Left ventricle myocardium inferior (tissue), 1 donor: ENCODE measurements around the gene OPTN. TPM values are rescaled to one million over a fixed set of nuclear protein-coding genes. Genes with fewer than 3 reads are reported as not detected.
"Not testable (repeated sequence)": the region's sequence is repeated elsewhere in the genome, so short reads cannot be mapped to it uniquely, and the experiment has no call there.

Source experiments
- DNase-seq: peaks from one replicate; pipeline ENCODE4 v3.0.0-alpha.2; 2020
- H3K27ac ChIP-seq: fragments of 200-600 bp; replicated peaks from 2 replicates; pipeline ENCODE4 v1.8.0; 2021
- H3K27me3 ChIP-seq: fragments of 200-600 bp; 2 replicates; pipeline ENCODE4 v1.8.0; 2021; ENCODE audit warnings: low read depth
- H3K36me3 ChIP-seq: fragments of 200-600 bp; 2 replicates; pipeline ENCODE4 v1.8.0; 2021
- H3K4me1 ChIP-seq: fragments of 200-600 bp; 2 replicates; pipeline ENCODE4 v1.8.0; 2021
- H3K4me3 ChIP-seq: fragments of 200-600 bp; 2 replicates; pipeline ENCODE4 v1.8.0; 2021; ENCODE audit warnings: mild to moderate bottlenecking, moderate library complexity
- H3K9me3 ChIP-seq: fragments of 200-600 bp; replicated peaks from 2 replicates; pipeline ENCODE4 v1.8.0; 2021
- intact Hi-C: fragments of 100-400 bp; cut with micrococcal nuclease; formaldehyde crosslinking; loops from one replicate; pipeline ENCODE4 v1.11.0; 2022
- long read RNA-seq: library from polyadenylated mRNA; unstranded; transcript quantifications from one replicate; pipeline ENCODE4 v2.0.0, GENCODE V29; 2021
- total RNA-seq: library from RNA; stranded (reverse); fragmentation: NEBNext Ultra II Directional; extraction: Animal tissue kit (Norgen Biotek cat#: 25700); gene quantifications from one replicate; pipeline ENCODE4 v1.2.1, GENCODE V29; 2021
- TF ChIP-seq, protein P1 (sequence below): fragments of 200-600 bp; IDR thresholded peaks from 2 replicates; pipeline ENCODE4 v1.8.0; 2021; ENCODE audit warnings: antibody characterized with exemption, mild to moderate bottlenecking, borderline replicate concordance
- donor health status: DM: no; HTN: yes; CAD: no; lungs with severe emphysema.

Gene OPTN
- total RNA-seq = 129 TPM
- long read RNA-seq, transcript OPTN-202 (15 exons, 3,400 nt) = minor isoform, 25 of 376 reads
- long read RNA-seq, transcript OPTN-205 (14 exons, 3,321 nt) = major isoform, 228 of 376 reads
- long read RNA-seq, partial matches to known transcripts = 35 of 376 reads
- long read RNA-seq, other reads (novel, unspliced or antisense) = 85 of 376 reads

- H3K27ac ChIP-seq = peak within 1 kb of the TSS; percentile 96
- peak; percentile 82 for DNase-seq
- peaks cover 53% of the 10 kb centered on the region for H3K4me1 ChIP-seq
- no peaks in the 10 kb centered on the region for H3K27me3 ChIP-seq
- peak within 1 kb of the TSS; percentile 95 for H3K4me3 ChIP-seq
- intact Hi-C loops = no loop called here
- no peaks in the 10 kb centered on the region for H3K9me3 ChIP-seq
- no peaks in the 10 kb centered on the region for H3K36me3 ChIP-seq
- TF ChIP-seq, protein P1, sequence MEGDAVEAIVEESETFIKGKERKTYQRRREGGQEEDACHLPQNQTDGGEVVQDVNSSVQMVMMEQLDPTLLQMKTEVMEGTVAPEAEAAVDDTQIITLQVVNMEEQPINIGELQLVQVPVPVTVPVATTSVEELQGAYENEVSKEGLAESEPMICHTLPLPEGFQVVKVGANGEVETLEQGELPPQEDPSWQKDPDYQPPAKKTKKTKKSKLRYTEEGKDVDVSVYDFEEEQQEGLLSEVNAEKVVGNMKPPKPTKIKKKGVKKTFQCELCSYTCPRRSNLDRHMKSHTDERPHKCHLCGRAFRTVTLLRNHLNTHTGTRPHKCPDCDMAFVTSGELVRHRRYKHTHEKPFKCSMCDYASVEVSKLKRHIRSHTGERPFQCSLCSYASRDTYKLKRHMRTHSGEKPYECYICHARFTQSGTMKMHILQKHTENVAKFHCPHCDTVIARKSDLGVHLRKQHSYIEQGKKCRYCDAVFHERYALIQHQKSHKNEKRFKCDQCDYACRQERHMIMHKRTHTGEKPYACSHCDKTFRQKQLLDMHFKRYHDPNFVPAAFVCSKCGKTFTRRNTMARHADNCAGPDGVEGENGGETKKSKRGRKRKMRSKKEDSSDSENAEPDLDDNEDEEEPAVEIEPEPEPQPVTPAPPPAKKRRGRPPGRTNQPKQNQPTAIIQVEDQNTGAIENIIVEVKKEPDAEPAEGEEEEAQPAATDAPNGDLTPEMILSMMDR = peak; percentile 69
Observed at GRCh38 chr10:13099666-13100348, at the start of gene OPTN. Gene OPTN, plus strand, starts transcription at chr10:13100163. Its CDS starts 8,960 bp downstream, at chr10:13109123.

GRCh38 chr10:13051126-13051694 lies 48.8 kb upstream of the OPTN start:
- TF ChIP-seq, protein P1 = no peak
- Histone ChIP-seq H3K27me3 (peaks cover 41% of the 10 kb centered on the region), H3K27ac (no peak overlapping the region), H3K36me3 (no peaks in the 10 kb centered on the region), H3K9me3 (no peaks in the 10 kb centered on the region), H3K4me1 (no peaks in the 10 kb centered on the region), H3K4me3 (no peak overlapping the region)
- intact Hi-C loops = no loop called here
- DNase-seq = no peak

DNA sequence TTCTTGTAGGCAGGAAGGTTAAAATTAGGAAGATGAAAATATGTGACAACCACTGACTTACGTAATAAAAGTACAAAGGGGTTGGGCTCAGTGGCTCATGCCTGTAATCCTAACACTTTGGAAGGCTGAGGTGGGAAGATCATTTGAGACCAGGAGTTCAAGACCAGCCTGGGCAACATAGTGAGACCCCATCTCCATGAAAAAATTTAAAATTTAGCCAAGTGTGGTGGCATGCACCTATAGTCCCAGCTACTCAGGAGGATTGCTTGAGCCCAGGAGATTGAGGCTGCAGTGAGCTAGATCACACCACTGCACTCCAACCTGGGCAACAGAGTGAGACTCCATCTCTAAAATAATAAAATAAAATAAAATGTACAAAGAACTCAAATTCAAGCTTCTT lies 46.8 kb upstream of the OPTN start:
- H3K27ac ChIP-seq, H3K4me3 ChIP-seq, H3K4me1 ChIP-seq, DNase-seq, H3K9me3 ChIP-seq, intact Hi-C loops, H3K36me3 ChIP-seq: not testable (repeated sequence)
- H3K27me3 ChIP-seq = peaks cover 26% of the 10 kb centered on the region

DNA sequence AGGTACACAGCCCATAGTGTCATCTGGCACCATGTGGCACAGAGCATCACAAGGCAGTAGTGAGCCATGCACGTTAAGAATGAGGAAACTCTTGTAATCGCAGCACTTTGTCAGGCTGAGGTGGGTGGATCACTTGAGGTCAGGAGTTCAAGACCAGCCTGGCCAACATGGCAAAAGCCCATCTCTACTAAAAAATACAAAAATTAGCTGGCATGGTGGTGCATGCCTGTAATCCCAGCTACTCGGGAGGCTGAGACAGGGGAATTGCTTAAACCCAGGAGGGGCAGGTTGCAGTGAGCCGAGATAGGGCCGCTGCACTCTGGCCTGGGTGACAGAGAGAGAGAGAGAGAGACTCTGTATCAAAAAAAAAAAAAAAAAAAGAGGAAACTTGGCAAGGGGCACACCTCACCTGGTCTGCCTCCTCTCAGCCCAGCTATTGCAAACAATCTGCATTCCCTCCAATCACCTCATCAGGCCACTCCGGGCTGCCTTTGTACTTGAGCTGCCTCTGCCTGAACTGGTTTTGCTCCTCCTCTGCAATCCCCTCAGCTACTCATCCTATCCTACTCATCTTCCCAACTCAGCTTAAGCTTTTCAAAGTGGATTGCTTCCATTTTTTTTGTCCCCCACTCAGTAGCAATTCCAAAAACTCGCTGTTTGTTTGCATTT lies 46.0 kb upstream of the OPTN start:
- no peak for DNase-seq
- H3K27me3 ChIP-seq = peaks cover 25% of the 10 kb centered on the region
- H3K27ac ChIP-seq = no peak overlapping the region
- TF ChIP-seq, protein P1 = no peak
- no peaks in the 10 kb centered on the region for H3K36me3 ChIP-seq
- intact Hi-C loops = no loop called here
- no peaks in the 10 kb centered on the region for H3K9me3 ChIP-seq
- H3K4me3 ChIP-seq = no peak overlapping the region
- no peaks in the 10 kb centered on the region for H3K4me1 ChIP-seq

DNA sequence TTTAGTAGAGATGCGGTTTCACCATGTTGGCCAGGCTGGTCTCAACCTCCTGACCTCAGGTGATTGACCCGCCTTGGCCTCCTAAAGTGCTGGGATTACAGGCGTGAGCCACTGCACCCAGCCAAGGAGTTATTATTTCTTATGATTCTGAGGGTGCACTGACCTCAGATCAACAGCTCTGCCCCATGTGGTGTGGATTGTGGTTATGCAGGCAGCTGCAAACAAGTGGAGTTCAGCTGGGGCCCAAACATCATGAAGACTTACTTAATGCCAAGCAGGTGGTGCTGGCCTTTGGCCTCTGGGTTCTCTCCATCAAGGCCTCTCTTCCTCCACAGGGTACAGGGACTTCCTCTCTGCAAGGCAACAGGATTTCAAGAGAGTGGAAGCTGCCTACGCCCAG lies 45.1 kb upstream of the OPTN start:
- no peak overlapping the region for H3K4me3 ChIP-seq
- no peaks in the 10 kb centered on the region for H3K4me1 ChIP-seq
- H3K27me3 ChIP-seq = peaks cover 26% of the 10 kb centered on the region
- TF ChIP-seq, protein P1 = no peak
- DNase-seq = no peak
- intact Hi-C loops = no loop called here
- H3K36me3 ChIP-seq = no peaks in the 10 kb centered on the region
- H3K27ac ChIP-seq = no peak overlapping the region
- H3K9me3 ChIP-seq = no peaks in the 10 kb centered on the region
